Right atrium auricular region (tissue), 2 donors: ENCODE results near the gene ZNF554. TPM values are rescaled to one million over a fixed set of nuclear protein-coding genes. Genes with fewer than 3 reads are reported as not detected.

ENCODE experiments used
- DNase-seq: peaks from one replicate; pipeline ENCODE4 v3.0.0-alpha.2; 2019; ENCODE audit warnings: low spot score
- H3K27ac ChIP-seq, 2 donors: fragments of 200-600 bp; sonication (generic); 1 replicate in 1 of 2; 2 replicates in 1 of 2; pipeline ENCODE4 v1.5.1; 2016 to 2019
- H3K27me3 ChIP-seq, 2 donors: fragments of 200-600 bp; sonication (generic); one replicate each; pipeline versions ENCODE4 v1.5.1 to v1.6.0; 2017 to 2019
- H3K36me3 ChIP-seq: fragments of 200-600 bp; sonication (generic); one replicate; pipeline ENCODE4 v1.5.1; 2016
- H3K4me1 ChIP-seq, 2 donors: fragments of 200-600 bp; sonication (generic); one replicate each; pipeline versions ENCODE4 v1.5.1 to v1.6.0; 2017 to 2019
- H3K4me3 ChIP-seq, 2 donors: fragments of 200-600 bp; sonication (generic); 1 replicate in 1 of 2; 2 replicates in 1 of 2; pipeline ENCODE4 v1.5.1; 2017 to 2019; ENCODE audit warnings: mild to moderate bottlenecking in 1 of 2, moderate library complexity in 1 of 2
- H3K9me3 ChIP-seq, 2 donors: fragments of 200-600 bp; sonication (generic); one replicate each; pipeline ENCODE4 v1.5.1; 2019
- total RNA-seq, 2 donors: library from RNA; depleted of rRNA; stranded (reverse); fragments of >200 nt; gene quantifications; one replicate each; pipeline ENCODE4 v1.1.0, GENCODE V29; 2016
- TF ChIP-seq, protein P1 (sequence below), 2 donors: fragments of 200-600 bp; sonication (generic); IDR thresholded peaks; one replicate each; pipeline ENCODE4 v1.5.1; 2019; ENCODE audit warnings: antibody characterized with exemption in 2 of 2

Gene ZNF554
- total RNA-seq, 2 donors from 2014 or later, result 3.5 to 6.0 TPM

DNA sequence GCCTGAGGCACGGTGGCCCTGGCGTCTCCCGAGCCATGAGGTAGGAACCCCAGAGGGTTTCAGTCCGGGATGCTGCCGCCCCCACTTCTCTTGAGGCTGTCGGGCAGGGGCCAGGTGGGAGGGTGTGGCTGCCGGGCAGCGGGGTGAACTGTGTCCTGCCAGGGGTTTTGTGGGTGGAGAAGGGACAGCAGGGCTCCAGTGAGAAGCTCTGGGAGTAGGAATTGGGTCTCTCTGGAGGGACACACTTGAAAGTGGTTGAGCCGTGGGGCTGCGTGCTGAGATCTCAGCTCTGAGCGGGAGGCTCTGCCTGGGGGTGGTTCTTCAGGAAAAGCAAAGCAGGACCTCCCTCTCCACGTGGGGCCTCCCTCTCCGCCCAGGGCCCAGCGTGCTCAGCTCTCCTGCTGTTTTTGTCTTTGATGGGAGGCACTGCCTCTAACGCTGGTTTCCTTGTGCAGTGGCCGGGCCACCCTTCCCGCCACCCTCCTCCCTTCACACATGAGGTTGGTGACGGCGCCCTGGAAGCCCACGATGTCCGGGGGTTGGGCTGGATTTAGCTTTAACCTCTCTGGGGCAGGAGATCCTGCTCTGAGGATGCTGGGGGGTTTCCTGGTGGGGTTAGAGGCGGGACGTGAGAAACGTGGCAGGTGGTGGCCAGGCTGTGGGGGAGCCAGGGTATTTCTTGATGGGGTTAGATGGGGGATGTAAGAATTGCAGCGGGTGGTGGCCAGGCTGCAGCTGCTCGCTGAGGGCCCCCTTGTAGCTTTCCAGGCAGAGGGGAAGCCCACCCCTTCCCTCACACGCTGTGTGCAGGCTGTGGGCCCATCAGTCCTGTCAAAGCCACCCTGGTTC lies 15.3 kb upstream of the ZNF554 start:
- no peaks in the 10 kb centered on the region for H3K9me3 ChIP-seq
- no peaks in the 10 kb centered on the region for H3K4me1 ChIP-seq
- peaks cover 40% of the 10 kb centered on the region for H3K36me3 ChIP-seq
- H3K27me3 ChIP-seq, result no peaks in the 10 kb centered on the region
- H3K4me3 ChIP-seq, result no peak overlapping the region
- no peak overlapping the region for H3K27ac ChIP-seq
- TF ChIP-seq, protein P1, sequence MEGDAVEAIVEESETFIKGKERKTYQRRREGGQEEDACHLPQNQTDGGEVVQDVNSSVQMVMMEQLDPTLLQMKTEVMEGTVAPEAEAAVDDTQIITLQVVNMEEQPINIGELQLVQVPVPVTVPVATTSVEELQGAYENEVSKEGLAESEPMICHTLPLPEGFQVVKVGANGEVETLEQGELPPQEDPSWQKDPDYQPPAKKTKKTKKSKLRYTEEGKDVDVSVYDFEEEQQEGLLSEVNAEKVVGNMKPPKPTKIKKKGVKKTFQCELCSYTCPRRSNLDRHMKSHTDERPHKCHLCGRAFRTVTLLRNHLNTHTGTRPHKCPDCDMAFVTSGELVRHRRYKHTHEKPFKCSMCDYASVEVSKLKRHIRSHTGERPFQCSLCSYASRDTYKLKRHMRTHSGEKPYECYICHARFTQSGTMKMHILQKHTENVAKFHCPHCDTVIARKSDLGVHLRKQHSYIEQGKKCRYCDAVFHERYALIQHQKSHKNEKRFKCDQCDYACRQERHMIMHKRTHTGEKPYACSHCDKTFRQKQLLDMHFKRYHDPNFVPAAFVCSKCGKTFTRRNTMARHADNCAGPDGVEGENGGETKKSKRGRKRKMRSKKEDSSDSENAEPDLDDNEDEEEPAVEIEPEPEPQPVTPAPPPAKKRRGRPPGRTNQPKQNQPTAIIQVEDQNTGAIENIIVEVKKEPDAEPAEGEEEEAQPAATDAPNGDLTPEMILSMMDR (IDR thresholded peaks at IDR 0.05), result no peak
- DNase-seq, result no peak

- no peak overlapping the region for H3K27ac ChIP-seq
- no peaks in the 10 kb centered on the region for H3K4me1 ChIP-seq
- peaks cover 50% of the 10 kb centered on the region for H3K36me3 ChIP-seq
- no peaks in the 10 kb centered on the region for H3K9me3 ChIP-seq
- DNase-seq, result no peak
- TF ChIP-seq, protein P1 (IDR thresholded peaks at IDR 0.05), result no peak
- H3K27me3 ChIP-seq, result no peaks in the 10 kb centered on the region
- no peak overlapping the region for H3K4me3 ChIP-seq
Measured at GRCh38 chr19:2805261-2805900, 14.3 kb upstream of the ZNF554 start.

DNA sequence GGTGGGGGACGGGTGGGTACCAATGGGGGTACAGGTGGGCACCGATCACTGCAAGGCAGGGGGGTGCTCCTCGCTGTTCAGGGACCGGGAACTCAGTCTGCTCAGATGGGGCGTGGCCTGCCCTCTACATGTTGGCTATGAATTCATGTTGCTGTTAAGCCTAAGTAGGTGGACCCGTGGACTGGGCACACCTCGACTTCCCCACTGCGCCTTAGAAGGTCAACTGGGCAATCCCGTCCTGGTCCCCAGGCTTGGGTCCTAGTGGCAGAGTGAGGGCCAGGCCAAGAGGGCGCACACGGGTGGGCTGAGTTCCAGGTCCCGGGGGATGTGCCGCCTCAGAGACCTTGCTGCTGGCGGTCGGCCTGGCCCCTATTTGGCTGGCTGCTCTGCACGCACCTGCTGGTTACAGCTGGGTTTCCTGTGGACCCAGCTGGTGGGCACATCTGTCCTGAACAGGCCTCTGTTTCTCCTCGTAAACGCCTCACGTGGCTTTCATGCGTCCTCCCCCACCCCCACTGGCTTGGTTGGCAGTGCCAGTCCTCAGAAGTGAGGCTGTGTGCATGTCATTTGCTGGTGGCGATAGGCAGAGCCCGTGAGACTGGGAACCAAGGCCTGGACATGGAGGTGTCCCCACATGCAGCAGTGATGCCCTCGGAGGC lies 13.5 kb upstream of the ZNF554 start:
- DNase-seq, result no peak
- no peak overlapping the region for H3K4me3 ChIP-seq
- H3K9me3 ChIP-seq, result no peaks in the 10 kb centered on the region
- H3K27me3 ChIP-seq, result no peaks in the 10 kb centered on the region
- peaks cover 53% of the 10 kb centered on the region for H3K36me3 ChIP-seq
- H3K27ac ChIP-seq, result no peak overlapping the region
- TF ChIP-seq, protein P1 (IDR thresholded peaks at IDR 0.05), result no peak
- H3K4me1 ChIP-seq, result no peaks in the 10 kb centered on the region

GRCh38 chr19:2806736-2807378 lies 12.8 kb upstream of the ZNF554 start:
- DNase-seq, result no peak
- TF ChIP-seq, protein P1 (IDR thresholded peaks at IDR 0.05), result no peak
- Histone ChIP-seq H3K9me3 (no peaks in the 10 kb centered on the region), H3K27ac (no peak overlapping the region), H3K4me3 (no peak overlapping the region), H3K27me3 (no peaks in the 10 kb centered on the region), H3K4me1 (no peaks in the 10 kb centered on the region), H3K36me3 (peaks cover 54% of the 10 kb centered on the region)

DNA sequence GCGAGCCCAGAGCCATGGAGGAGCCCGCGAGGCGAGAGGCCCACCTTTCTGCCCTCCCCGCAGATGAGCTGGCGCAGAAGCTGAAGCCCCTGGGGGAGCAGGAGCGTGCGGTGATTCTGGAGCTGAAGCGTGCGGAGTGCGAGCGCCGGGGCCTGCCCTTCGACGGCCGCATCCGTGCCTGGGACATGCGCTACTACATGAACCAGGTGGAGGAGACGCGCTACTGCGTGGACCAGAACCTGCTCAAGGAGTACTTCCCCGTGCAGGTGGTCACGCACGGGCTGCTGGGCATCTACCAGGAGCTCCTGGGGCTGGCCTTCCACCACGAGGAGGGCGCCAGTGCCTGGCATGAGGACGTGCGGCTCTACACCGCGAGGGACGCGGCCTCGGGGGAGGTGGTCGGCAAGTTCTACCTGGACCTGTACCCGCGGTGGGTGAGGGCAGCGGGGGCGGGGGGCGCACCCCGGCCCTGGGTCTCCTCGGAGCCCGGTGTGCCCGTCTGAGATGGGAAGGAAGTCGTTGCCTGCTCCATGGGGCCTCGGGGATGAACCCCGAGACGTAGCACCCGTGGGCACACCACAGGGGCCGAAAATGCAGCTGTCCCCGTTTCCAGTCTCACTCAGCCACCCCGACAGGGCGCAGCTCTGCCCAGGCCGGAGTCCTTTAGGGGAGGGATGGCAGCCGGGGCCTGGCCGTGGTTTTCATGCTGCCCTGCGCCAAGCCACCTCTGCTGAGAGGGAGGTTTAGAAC lies 12.1 kb upstream of the ZNF554 start:
- Histone ChIP-seq H3K4me1 (no peaks in the 10 kb centered on the region), H3K9me3 (no peaks in the 10 kb centered on the region), H3K27ac (no peak overlapping the region), H3K4me3 (no peak overlapping the region), H3K27me3 (no peaks in the 10 kb centered on the region), H3K36me3 (peaks cover 54% of the 10 kb centered on the region)
- TF ChIP-seq, protein P1 (IDR thresholded peaks at IDR 0.05), result no peak
- DNase-seq, result no peak
